Superior temporal gyrus (tissue), 1 donor: Measurements from ENCODE around the gene GPR101.
"Not testable (repeated sequence)": the region's sequence is repeated elsewhere in the genome, so short reads cannot be mapped to it uniquely, and the experiment has no call there.

Experiments
- DNase-seq: peaks from one replicate; pipeline ENCODE4 v3.0.0-alpha.2; 2016; ENCODE audit errors: extremely low spot score

Gene GPR101

DNA sequence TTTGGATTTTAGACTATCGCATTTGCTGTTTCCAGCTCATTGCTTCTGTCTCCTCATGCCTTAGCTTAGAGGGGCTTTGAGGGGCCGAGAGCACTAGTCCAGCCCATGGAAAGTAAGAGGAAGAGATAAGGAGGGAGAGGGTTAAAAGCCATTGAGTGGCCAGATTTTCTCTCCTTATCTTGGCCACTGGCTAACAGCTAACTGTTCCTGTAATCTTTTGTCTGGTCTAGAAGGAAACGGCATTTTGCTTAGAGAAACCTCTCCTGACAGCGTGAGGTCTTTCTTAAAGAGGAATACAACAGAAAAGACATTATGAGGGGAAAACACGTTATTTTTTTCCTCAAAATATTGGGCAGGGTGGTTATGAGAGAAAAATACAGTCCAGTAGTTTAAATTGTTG is 7.9 kb downstream of the GPR101 start:
- DNase-seq: no peak

DNA sequence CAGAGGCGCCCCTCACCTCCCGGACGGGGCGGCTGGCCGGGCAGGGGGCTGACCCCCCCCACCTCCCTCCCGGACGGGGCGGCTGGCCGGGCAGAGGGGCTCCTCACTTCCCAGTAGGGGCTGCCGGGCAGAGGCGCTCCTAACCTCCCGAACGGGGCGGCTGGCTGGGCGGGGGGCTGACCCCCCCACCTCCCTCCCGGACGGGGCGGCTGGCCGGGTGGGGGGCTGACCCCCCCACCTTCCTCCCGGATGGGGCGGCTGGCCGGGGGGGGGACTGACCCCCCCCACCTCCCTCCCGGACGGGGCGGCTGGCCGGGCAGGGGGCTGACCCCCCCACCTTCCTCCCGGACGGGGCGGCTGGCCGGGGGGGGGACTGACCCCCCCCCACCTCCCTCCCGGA is 33.6 kb downstream of the GPR101 start:
- not testable (repeated sequence) for DNase-seq

DNA sequence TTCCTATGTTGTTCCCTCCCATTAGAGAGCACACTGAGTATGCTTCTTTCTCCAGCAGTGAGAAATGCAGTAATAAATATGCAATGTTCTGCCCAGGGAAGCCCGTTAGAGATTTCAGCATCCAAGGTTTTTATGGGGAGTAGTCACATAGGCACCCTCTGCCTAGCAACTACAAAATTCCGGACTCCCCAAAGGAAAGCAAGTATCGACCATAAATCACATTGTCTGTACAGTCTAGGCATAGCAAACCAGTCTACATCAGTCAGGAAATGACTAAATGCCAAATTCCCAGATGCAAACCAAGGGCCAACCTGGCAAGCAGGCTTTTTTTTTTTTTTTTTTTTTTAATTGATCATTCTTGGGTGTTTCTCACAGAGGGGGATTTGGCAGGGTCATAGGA is 34.8 kb downstream of the GPR101 start:
- DNase-seq: no peak
